Hippocampal formation (tissue), 2 donors: ENCODE measurements around the gene STX8.
"Not testable (repeated sequence)": the region's sequence is repeated elsewhere in the genome, so short reads cannot be mapped to it uniquely, and the experiment has no call there.

Experiments used
- DNase-seq, 2 donors: peaks; one replicate each; lab custom pipeline; 2025; lab: John Stamatoyannopoulos, UW

STX8 gene

GRCh38 chr17:9575381-9576101 lies at the start of gene STX8:
STX8 (minus strand) TSS chr17:9575820; CDS start chr17:9575808, 12 bp downstream.
- peak; percentile 53 to 85 for DNase-seq

GRCh38 chr17:9622961-9623360 lies 47.3 kb upstream of the STX8 start:
- DNase-seq: no peak

GRCh38 chr17:9615486-9615885 lies 39.9 kb upstream of the STX8 start:
- DNase-seq: no peak

GRCh38 chr17:9612006-9612405 lies 36.4 kb upstream of the STX8 start:
- no peak for DNase-seq

- DNase-seq: no peak
These were observed 35.9 kb upstream of the STX8 start for GRCh38 chr17:9611557-9611956.

- not testable (repeated sequence) for DNase-seq
These were observed 31.4 kb upstream of the STX8 start for GRCh38 chr17:9607058-9607457.

- DNase-seq: no peak
These were observed 30.8 kb upstream of the STX8 start for GRCh38 chr17:9606453-9606852.

GRCh38 chr17:9604583-9604982 lies 29.0 kb upstream of the STX8 start:
- DNase-seq: not testable (repeated sequence)

GRCh38 chr17:9598661-9599060 lies 23.0 kb upstream of the STX8 start:
- DNase-seq: no peak

- not testable (repeated sequence) for DNase-seq
These were observed 22.0 kb upstream of the STX8 start for GRCh38 chr17:9597638-9598037.

- DNase-seq: peak in 1 of 2 donors; percentile 4
These were observed 18.4 kb upstream of the STX8 start for GRCh38 chr17:9594065-9594464.

- no peak for DNase-seq
These were observed 12.5 kb upstream of the STX8 start for GRCh38 chr17:9587969-9588656.

- no peak for DNase-seq
These were observed 1.7 kb upstream of the STX8 start for GRCh38 chr17:9577373-9577709.

- peak; percentile 64 to 79 for DNase-seq
These were observed 1.1 kb upstream of the STX8 start, which contains the start of gene CFAP52 for GRCh38 chr17:9576521-9577372. CFAP52 (plus strand) TSS chr17:9576642; CDS start chr17:9576696, 54 bp downstream.

GRCh38 chr17:9571201-9571600 lies 4.4 kb downstream of the STX8 start:
- DNase-seq: no peak

- DNase-seq: no peak
These were observed 6.5 kb downstream of the STX8 start for GRCh38 chr17:9568957-9569588.

- DNase-seq: no peak
These were observed 7.6 kb downstream of the STX8 start for GRCh38 chr17:9568004-9568403.

GRCh38 chr17:9566739-9567138 lies 8.9 kb downstream of the STX8 start:
- not testable (repeated sequence) for DNase-seq

GRCh38 chr17:9566067-9566466 lies 9.6 kb downstream of the STX8 start:
- no peak for DNase-seq

- DNase-seq: no peak
These were observed 11.5 kb downstream of the STX8 start for GRCh38 chr17:9564104-9564503.

GRCh38 chr17:9557857-9558256 lies 17.8 kb downstream of the STX8 start:
- DNase-seq: no peak

- DNase-seq: no peak
These were observed 18.4 kb downstream of the STX8 start for GRCh38 chr17:9557161-9557755.
